Measurements from ENCODE around the gene OR6C76. TPM values are rescaled to one million over a fixed set of nuclear protein-coding genes. Genes with fewer than 3 reads are reported as not detected.

OR6C76 gene
- total RNA-seq, 4 donors from 2014 or later: not detected

- Histone ChIP-seq H3K4me1 (no peaks in the 10 kb centered on the region), H3K27ac (no peak overlapping the region), H3K36me3 (no peaks in the 10 kb centered on the region), H3K27me3 (no peaks in the 10 kb centered on the region), H3K4me3 (no peak overlapping the region), H3K9me3 (no peaks in the 10 kb centered on the region)
- no peak for DNase-seq
- TF ChIP-seq POLR2A (IDR thresholded peaks at IDR 0.05): no peak
- no peak for TF ChIP-seq CTCF (IDR thresholded peaks at IDR 0.05)
Measured at GRCh38 chr12:55467836-55468235, 41.8 kb downstream of the OR6C76 start.

GRCh38 chr12:55469291-55469690 is 43.2 kb downstream of the OR6C76 start:
- no peaks in the 10 kb centered on the region for H3K27me3 ChIP-seq
- H3K9me3 ChIP-seq: no peaks in the 10 kb centered on the region
- H3K4me1 ChIP-seq: no peaks in the 10 kb centered on the region
- no peak overlapping the region for H3K4me3 ChIP-seq
- no peak overlapping the region for H3K27ac ChIP-seq
- H3K36me3 ChIP-seq: no peaks in the 10 kb centered on the region
- DNase-seq: no peak
- TF ChIP-seq CTCF (IDR thresholded peaks at IDR 0.05) (no peak), POLR2A (IDR thresholded peaks at IDR 0.05) (no peak)

- Histone ChIP-seq H3K4me3 (no peak within 1 kb of the TSS), H3K9me3 (no peaks in the 10 kb centered on the region), H3K4me1 (no peaks in the 10 kb centered on the region), H3K27me3 (no peaks in the 10 kb centered on the region), H3K36me3 (no peaks in the 10 kb centered on the region), H3K27ac (no peak within 1 kb of the TSS)
- TF ChIP-seq CTCF (IDR thresholded peaks at IDR 0.05) (no peak), POLR2A (IDR thresholded peaks at IDR 0.05) (no peak)
- no peak for DNase-seq
Measured at GRCh38 chr12:55470088-55470829, 44.2 kb downstream of the OR6C76 start, which contains the start of gene OR6C70. TSS of gene OR6C70 (minus strand) at chr12:55470138. CDS start at chr12:55470138, 0 bp downstream.

GRCh38 chr12:55472264-55472663 is 46.2 kb downstream of the OR6C76 start:
- Histone ChIP-seq H3K4me3 (no peak overlapping the region), H3K36me3 (no peaks in the 10 kb centered on the region), H3K27me3 (no peaks in the 10 kb centered on the region), H3K4me1 (no peaks in the 10 kb centered on the region), H3K27ac (no peak overlapping the region), H3K9me3 (no peaks in the 10 kb centered on the region)
- DNase-seq: no peak
- TF ChIP-seq CTCF (IDR thresholded peaks at IDR 0.05): no peak
- no peak for TF ChIP-seq POLR2A (IDR thresholded peaks at IDR 0.05)

Other genes with a start within 250 kb of the OR6C76 start
- gene OR10A7, start 205.2 kb upstream of the OR6C76 start, total RNA-seq: not detected
- gene OR6C74, start 181.6 kb upstream of the OR6C76 start, total RNA-seq: not detected
- gene OR6C6, start 129.7 kb upstream of the OR6C76 start, total RNA-seq: not detected
- not detected for gene OR6C1, start 111.9 kb upstream of the OR6C76 start, total RNA-seq
- gene OR6C3, start 95.5 kb upstream of the OR6C76 start, total RNA-seq: not detected
- not detected for gene OR6C75, start 63.3 kb upstream of the OR6C76 start, total RNA-seq
- not detected for gene OR6C65, start 25.7 kb upstream of the OR6C76 start, total RNA-seq
- not detected for gene OR6C2, start 17.8 kb downstream of the OR6C76 start, total RNA-seq
- gene OR6C70, start 43.9 kb downstream of the OR6C76 start, total RNA-seq: not detected
- not detected for gene OR6C68, start 66.1 kb downstream of the OR6C76 start, total RNA-seq
- not detected for gene OR6C4, start 123.3 kb downstream of the OR6C76 start, total RNA-seq
- not detected for gene OR2AP1, start 146.2 kb downstream of the OR6C76 start, total RNA-seq
- not detected for gene OR10P1, start 210.6 kb downstream of the OR6C76 start, total RNA-seq

Data from Peyer's patch (tissue), 4 donors.